A673 (cell line): ENCODE results near the gene REN. TPM values are rescaled to one million over a fixed set of nuclear protein-coding genes. Genes with fewer than 3 reads are reported as not detected.

ENCODE experiments used
- BruUV-seq: library from RNA; stranded (reverse); fragments of 400-500 nt; replicated peaks from 2 replicates; lab custom pipeline; 2021; lab: Mats Ljungman, UMichigan
- CTCF ChIA-PET: fragments of 300-600 bp; sonication (Branson Sonifier 250); formaldehyde crosslinking; loops from one replicate; lab custom pipeline; 2022; ENCODE audit warnings: antibody characterized with exemption; lab: Charles Lee
- POLR2A ChIA-PET: fragments of 300-600 bp; sonication (Branson Sonifier 250); formaldehyde crosslinking; loops from one replicate; lab custom pipeline; 2022; ENCODE audit warnings: antibody characterized with exemption; ENCODE audit not compliant: low non-redundant PET; lab: Charles Lee
- DNase-seq: peaks from one replicate; pipeline ENCODE4 v3.0.0-alpha.2; 2015; ENCODE audit warnings: low spot score
- H3K27ac ChIP-seq: fragments of 200-600 bp; sonication (generic); 2 replicates; pipeline ENCODE4 v1.5.1; 2016; ENCODE audit warnings: mixed run types, low read depth, mild to moderate bottlenecking, mixed read lengths, antibody characterized with exemption, low read length; ENCODE audit not compliant: poor library complexity, severe bottlenecking
- H3K27me3 ChIP-seq: fragments of 200-600 bp; sonication (generic); replicated peaks from 2 replicates; pipeline ENCODE4 v1.6.1; 2017; ENCODE audit warnings: mixed run types, low read depth, mild to moderate bottlenecking, mixed read lengths, antibody characterized with exemption, low read length; ENCODE audit not compliant: insufficient read depth, poor library complexity
- H3K36me3 ChIP-seq: fragments of 200-600 bp; sonication (generic); 2 replicates; pipeline ENCODE4 v1.6.1; 2016; ENCODE audit warnings: mixed run types, mild to moderate bottlenecking, mixed read lengths, antibody characterized with exemption, low read length; ENCODE audit not compliant: insufficient read depth, poor library complexity, severe bottlenecking
- H3K4me1 ChIP-seq: fragments of 200-600 bp; sonication (generic); 2 replicates; pipeline ENCODE4 v1.6.1; 2017; ENCODE audit warnings: mixed run types, mild to moderate bottlenecking, mixed read lengths, antibody characterized with exemption, low read length; ENCODE audit not compliant: insufficient read depth, poor library complexity, severe bottlenecking
- H3K4me3 ChIP-seq: fragments of 200-600 bp; sonication (generic); 2 replicates; pipeline ENCODE4 v1.5.1; 2016; ENCODE audit warnings: low read depth, mixed run types, mild to moderate bottlenecking, mixed read lengths, low read length; ENCODE audit not compliant: poor library complexity, severe bottlenecking
- H3K9me3 ChIP-seq: fragments of 200-600 bp; sonication (generic); 2 replicates; pipeline ENCODE4 v1.6.1; 2016; ENCODE audit warnings: mixed run types, low read depth, mild to moderate bottlenecking, mixed read lengths, antibody characterized with exemption, low read length; ENCODE audit not compliant: poor library complexity, severe bottlenecking
- CTCF ChIP-seq: fragments of 300-800, 200-600 bp; sonication (generic); conservative IDR thresholded peaks from 2 replicates; pipeline ENCODE4 v1.5.1; 2017; ENCODE audit warnings: low read depth, mild to moderate bottlenecking, antibody characterized with exemption, low read length, moderate library complexity, mixed read lengths
- EZH2 ChIP-seq: fragments of 200-600 bp; sonication (generic); IDR thresholded peaks from 2 replicates; pipeline ENCODE4 v1.6.1; 2017; ENCODE audit warnings: borderline replicate concordance, low read depth, mild to moderate bottlenecking, mixed read lengths, antibody characterized with exemption, low read length; ENCODE audit not compliant: poor library complexity, severe bottlenecking
- intact Hi-C: fragments of 100-400 bp; cut with micrococcal nuclease; formaldehyde crosslinking; loops from one replicate; pipeline ENCODE4 v1.10.0; 2022; ENCODE audit not compliant: unreplicated experiment
- total RNA-seq: library from RNA; stranded (reverse); gene quantifications from 2 replicates; pipeline ENCODE4 v1.2.3, GENCODE V29; 2021

The REN gene
- total RNA-seq, 1 experiment from 2014 or later: not detected

- Histone ChIP-seq H3K27me3 (peaks cover 16% of the 10 kb centered on the region), H3K9me3 (no peaks in the 10 kb centered on the region), H3K4me3 (no peak overlapping the region), H3K4me1 (no peaks in the 10 kb centered on the region), H3K36me3 (no peaks in the 10 kb centered on the region), H3K27ac (no peak overlapping the region)
- CTCF ChIA-PET: no interaction called here
- POLR2A ChIA-PET: no interaction called here
- DNase-seq: no peak
- BruUV-seq: no TSS peak
- intact Hi-C loops: no loop called here
- no peak for TF ChIP-seq EZH2
- TF ChIP-seq CTCF: no peak
Observed at GRCh38 chr1:204202481-204202880, 36.3 kb upstream of the REN start.

GRCh38 chr1:204201348-204202040 is 35.4 kb upstream of the REN start:
- H3K36me3 ChIP-seq: no peaks in the 10 kb centered on the region
- H3K4me1 ChIP-seq: no peaks in the 10 kb centered on the region
- TF ChIP-seq EZH2 (no peak), CTCF (no peak)
- no peak for DNase-seq
- CTCF ChIA-PET: no interaction called here
- H3K9me3 ChIP-seq: no peaks in the 10 kb centered on the region
- H3K27ac ChIP-seq: no peak overlapping the region
- no peak overlapping the region for H3K4me3 ChIP-seq
- H3K27me3 ChIP-seq: peaks cover 16% of the 10 kb centered on the region
- BruUV-seq: no TSS peak
- intact Hi-C loops: no loop called here
- POLR2A ChIA-PET: no interaction called here

GRCh38 chr1:204199579-204199978 is 33.4 kb upstream of the REN start:
- Histone ChIP-seq H3K27ac (no peak overlapping the region), H3K36me3 (no peaks in the 10 kb centered on the region), H3K27me3 (peaks cover 6% of the 10 kb centered on the region), H3K4me1 (no peaks in the 10 kb centered on the region), H3K4me3 (no peak overlapping the region), H3K9me3 (no peaks in the 10 kb centered on the region)
- no TSS peak for BruUV-seq
- no peak for DNase-seq
- ChIA-PET POLR2A (no interaction called here), CTCF (no interaction called here)
- TF ChIP-seq CTCF (no peak), EZH2 (no peak)
- intact Hi-C loops: no loop called here
